H1 (cell line): ENCODE data around the gene OR10H1. TPM values are rescaled to one million over a fixed set of nuclear protein-coding genes. Genes with fewer than 3 reads are reported as not detected.

ENCODE experiments used
- KDM4A ChIP-seq: IDR thresholded peaks from one replicate; pipeline ENCODE4 v1.7.1; 2012; ENCODE audit warnings: low read depth, mild to moderate bottlenecking, moderate library complexity, low read length, inconsistent platforms; ENCODE audit not compliant: severe bottlenecking
- RBBP5 ChIP-seq: IDR thresholded peaks from 2 replicates; pipeline ENCODE4 v1.7.1; 2012; ENCODE audit warnings: low read depth, mild to moderate bottlenecking, inconsistent platforms, low read length, moderate library complexity, borderline replicate concordance
- polyA plus RNA-seq, 7 experiments: library from polyadenylated mRNA; depleted of rRNA in 3 of 7; stranded (reverse) in 5 of 7; unstranded in 2 of 7; fragments of >200 nt in 5 of 7; fragments of 200-250 nt in 2 of 7; gene quantifications; 1 replicate in 5 of 7; 2 replicates in 1 of 7; 4 replicates in 1 of 7; pipeline versions ENCODE4 v1.2.1 to v1.2.3, GENCODE V29; 2011 to 2013; ENCODE audit warnings: missing spikeins in 2 of 7, mixed read lengths in 2 of 7
- total RNA-seq: library from RNA; stranded (reverse); fragmentation: NEBNext Ultra II Directional; extraction: Animal tissue kit (Norgen Biotek cat#: 25700); gene quantifications from 2 replicates; pipeline ENCODE4 v1.2.1, GENCODE V29; 2021
- TF ChIP-seq, protein P1 (sequence below): fragments of 300-600 bp; sonication (generic); IDR thresholded peaks from 2 replicates; pipeline ENCODE4 v1.7.1; 2012; ENCODE audit warnings: low read length, moderate library complexity, mild to moderate bottlenecking, inconsistent platforms; ENCODE audit not compliant: insufficient replicate concordance
- TF ChIP-seq, protein P2 (sequence below): IDR thresholded peaks from 2 replicates; pipeline ENCODE4 v1.6.1; 2012; ENCODE audit warnings: low read length, inconsistent platforms

Gene OR10H1
- total and polyA plus RNA-seq, 2 of the 8 experiments (the other 6 are each of a cell fraction or from before 2014, with no cell fraction given), result not detected

DNA sequence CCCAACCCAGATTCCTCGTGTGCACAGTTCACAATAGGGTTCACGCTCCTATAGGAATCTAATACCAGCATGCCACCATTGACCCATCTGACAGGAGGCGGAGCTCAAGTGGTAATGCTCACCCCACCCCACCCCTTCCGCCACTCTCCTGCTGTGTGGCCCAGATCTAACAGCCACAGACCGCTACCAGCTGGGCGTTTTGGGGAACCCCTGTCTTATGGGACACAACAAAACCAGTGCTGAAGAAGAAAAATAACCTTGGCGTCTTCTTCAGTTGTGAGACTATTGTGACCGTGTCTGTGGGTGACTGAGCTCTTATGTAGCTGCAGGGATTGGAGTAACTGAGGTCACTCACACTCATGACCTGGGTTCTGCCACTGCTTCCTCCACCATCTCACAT is 5.2 kb upstream of the OR10H1 start (continued):
- TF ChIP-seq, protein P1, sequence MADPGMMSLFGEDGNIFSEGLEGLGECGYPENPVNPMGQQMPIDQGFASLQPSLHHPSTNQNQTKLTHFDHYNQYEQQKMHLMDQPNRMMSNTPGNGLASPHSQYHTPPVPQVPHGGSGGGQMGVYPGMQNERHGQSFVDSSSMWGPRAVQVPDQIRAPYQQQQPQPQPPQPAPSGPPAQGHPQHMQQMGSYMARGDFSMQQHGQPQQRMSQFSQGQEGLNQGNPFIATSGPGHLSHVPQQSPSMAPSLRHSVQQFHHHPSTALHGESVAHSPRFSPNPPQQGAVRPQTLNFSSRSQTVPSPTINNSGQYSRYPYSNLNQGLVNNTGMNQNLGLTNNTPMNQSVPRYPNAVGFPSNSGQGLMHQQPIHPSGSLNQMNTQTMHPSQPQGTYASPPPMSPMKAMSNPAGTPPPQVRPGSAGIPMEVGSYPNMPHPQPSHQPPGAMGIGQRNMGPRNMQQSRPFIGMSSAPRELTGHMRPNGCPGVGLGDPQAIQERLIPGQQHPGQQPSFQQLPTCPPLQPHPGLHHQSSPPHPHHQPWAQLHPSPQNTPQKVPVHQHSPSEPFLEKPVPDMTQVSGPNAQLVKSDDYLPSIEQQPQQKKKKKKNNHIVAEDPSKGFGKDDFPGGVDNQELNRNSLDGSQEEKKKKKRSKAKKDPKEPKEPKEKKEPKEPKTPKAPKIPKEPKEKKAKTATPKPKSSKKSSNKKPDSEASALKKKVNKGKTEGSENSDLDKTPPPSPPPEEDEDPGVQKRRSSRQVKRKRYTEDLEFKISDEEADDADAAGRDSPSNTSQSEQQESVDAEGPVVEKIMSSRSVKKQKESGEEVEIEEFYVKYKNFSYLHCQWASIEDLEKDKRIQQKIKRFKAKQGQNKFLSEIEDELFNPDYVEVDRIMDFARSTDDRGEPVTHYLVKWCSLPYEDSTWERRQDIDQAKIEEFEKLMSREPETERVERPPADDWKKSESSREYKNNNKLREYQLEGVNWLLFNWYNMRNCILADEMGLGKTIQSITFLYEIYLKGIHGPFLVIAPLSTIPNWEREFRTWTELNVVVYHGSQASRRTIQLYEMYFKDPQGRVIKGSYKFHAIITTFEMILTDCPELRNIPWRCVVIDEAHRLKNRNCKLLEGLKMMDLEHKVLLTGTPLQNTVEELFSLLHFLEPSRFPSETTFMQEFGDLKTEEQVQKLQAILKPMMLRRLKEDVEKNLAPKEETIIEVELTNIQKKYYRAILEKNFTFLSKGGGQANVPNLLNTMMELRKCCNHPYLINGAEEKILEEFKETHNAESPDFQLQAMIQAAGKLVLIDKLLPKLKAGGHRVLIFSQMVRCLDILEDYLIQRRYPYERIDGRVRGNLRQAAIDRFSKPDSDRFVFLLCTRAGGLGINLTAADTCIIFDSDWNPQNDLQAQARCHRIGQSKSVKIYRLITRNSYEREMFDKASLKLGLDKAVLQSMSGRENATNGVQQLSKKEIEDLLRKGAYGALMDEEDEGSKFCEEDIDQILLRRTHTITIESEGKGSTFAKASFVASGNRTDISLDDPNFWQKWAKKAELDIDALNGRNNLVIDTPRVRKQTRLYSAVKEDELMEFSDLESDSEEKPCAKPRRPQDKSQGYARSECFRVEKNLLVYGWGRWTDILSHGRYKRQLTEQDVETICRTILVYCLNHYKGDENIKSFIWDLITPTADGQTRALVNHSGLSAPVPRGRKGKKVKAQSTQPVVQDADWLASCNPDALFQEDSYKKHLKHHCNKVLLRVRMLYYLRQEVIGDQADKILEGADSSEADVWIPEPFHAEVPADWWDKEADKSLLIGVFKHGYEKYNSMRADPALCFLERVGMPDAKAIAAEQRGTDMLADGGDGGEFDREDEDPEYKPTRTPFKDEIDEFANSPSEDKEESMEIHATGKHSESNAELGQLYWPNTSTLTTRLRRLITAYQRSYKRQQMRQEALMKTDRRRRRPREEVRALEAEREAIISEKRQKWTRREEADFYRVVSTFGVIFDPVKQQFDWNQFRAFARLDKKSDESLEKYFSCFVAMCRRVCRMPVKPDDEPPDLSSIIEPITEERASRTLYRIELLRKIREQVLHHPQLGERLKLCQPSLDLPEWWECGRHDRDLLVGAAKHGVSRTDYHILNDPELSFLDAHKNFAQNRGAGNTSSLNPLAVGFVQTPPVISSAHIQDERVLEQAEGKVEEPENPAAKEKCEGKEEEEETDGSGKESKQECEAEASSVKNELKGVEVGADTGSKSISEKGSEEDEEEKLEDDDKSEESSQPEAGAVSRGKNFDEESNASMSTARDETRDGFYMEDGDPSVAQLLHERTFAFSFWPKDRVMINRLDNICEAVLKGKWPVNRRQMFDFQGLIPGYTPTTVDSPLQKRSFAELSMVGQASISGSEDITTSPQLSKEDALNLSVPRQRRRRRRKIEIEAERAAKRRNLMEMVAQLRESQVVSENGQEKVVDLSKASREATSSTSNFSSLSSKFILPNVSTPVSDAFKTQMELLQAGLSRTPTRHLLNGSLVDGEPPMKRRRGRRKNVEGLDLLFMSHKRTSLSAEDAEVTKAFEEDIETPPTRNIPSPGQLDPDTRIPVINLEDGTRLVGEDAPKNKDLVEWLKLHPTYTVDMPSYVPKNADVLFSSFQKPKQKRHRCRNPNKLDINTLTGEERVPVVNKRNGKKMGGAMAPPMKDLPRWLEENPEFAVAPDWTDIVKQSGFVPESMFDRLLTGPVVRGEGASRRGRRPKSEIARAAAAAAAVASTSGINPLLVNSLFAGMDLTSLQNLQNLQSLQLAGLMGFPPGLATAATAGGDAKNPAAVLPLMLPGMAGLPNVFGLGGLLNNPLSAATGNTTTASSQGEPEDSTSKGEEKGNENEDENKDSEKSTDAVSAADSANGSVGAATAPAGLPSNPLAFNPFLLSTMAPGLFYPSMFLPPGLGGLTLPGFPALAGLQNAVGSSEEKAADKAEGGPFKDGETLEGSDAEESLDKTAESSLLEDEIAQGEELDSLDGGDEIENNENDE, result no peak
- TF ChIP-seq KDM4A, result no peak
- no peak for TF ChIP-seq RBBP5
- TF ChIP-seq, protein P2, sequence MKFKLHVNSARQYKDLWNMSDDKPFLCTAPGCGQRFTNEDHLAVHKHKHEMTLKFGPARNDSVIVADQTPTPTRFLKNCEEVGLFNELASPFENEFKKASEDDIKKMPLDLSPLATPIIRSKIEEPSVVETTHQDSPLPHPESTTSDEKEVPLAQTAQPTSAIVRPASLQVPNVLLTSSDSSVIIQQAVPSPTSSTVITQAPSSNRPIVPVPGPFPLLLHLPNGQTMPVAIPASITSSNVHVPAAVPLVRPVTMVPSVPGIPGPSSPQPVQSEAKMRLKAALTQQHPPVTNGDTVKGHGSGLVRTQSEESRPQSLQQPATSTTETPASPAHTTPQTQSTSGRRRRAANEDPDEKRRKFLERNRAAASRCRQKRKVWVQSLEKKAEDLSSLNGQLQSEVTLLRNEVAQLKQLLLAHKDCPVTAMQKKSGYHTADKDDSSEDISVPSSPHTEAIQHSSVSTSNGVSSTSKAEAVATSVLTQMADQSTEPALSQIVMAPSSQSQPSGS, result no peak
- TF ChIP-seq, all 59 proteins: peak for 0
